ENCODE results near the gene MAN1A2.

- no peak for TF ChIP-seq CTCF (IDR thresholded peaks at IDR 0.05)
- TF ChIP-seq POLR2A (IDR thresholded peaks at IDR 0.05): no peak
Observed at GRCh38 chr1:117436513-117436912, 69.3 kb downstream of the MAN1A2 start.

Data from vagina (tissue), 2 donors.